Neural crest cell (in vitro differentiated cells): ENCODE results near the gene SLC39A11. TPM values are rescaled to one million over a fixed set of nuclear protein-coding genes. Genes with fewer than 3 reads are reported as not detected.

Experiments used
- DNase-seq: peaks from one replicate; pipeline ENCODE4 v3.0.0; 2021; ENCODE audit warnings: low read depth, mixed read lengths, low spot score
- H3K27ac Mint-ChIP-seq: one replicate; pipeline ENCODE4 v1.8.0; 2021; ENCODE audit warnings: mild to moderate bottlenecking, mixed read lengths; ENCODE audit not compliant: unreplicated experiment
- H3K27me3 Mint-ChIP-seq: 2 replicates; pipeline ENCODE4 v1.8.0; 2021; ENCODE audit warnings: low read depth, mild to moderate bottlenecking, mixed read lengths
- H3K36me3 Mint-ChIP-seq: 2 replicates; pipeline ENCODE4 v1.8.0; 2021; ENCODE audit warnings: low read depth, mild to moderate bottlenecking, mixed read lengths
- H3K4me1 Mint-ChIP-seq: 2 replicates; pipeline ENCODE4 v1.8.0; 2021; ENCODE audit warnings: mixed read lengths
- H3K4me3 Mint-ChIP-seq: one replicate; pipeline ENCODE4 v1.8.0; 2021; ENCODE audit warnings: mild to moderate bottlenecking, mixed read lengths
- H3K9me3 Mint-ChIP-seq: 2 replicates; pipeline ENCODE4 v1.8.0; 2021; ENCODE audit warnings: mixed read lengths
- CTCF ChIP-seq: fragments of 200-600 bp; sonication (generic); conservative IDR thresholded peaks from 2 replicates; pipeline ENCODE4 v1.5.0; 2021; ENCODE audit warnings: antibody characterized with exemption, mild to moderate bottlenecking
- total RNA-seq: library from RNA; stranded (reverse); gene quantifications from 2 replicates; pipeline ENCODE4 v1.2.1, GENCODE V29; 2021

Gene SLC39A11
- total RNA-seq, 1 donor from 2014 or later, result 11.3 TPM

DNA sequence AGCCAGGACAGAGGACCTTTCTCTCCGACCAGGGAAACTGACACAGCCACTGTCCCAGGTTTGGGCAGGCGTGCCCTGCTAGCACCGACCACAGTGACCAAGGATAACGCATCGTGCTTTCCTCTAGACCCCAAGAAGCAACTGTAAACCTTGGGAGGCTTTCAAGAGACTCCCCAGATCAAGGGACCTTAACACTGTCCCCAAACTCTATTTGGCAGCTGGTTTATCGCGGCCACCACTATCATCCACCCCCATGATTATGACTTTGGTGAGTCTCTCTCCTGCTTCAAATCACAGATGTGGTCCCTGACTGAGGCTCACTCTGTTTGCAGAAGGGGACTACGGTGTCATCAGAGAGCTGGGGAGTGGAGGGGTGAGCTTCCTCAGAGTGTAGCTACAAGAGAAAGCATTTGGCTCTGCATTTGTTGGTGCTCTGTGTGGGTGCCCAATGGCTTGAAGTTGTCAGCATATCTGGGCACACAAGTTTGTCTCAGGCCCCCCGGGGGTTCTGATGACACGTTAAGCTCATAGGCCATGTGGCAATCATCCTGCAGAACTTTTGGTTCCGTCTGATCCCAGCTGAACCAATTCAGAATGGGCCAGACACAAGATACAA, 408.0 kb downstream of the SLC39A11 start:
- Mint-ChIP-seq H3K27ac (no peak overlapping the region), H3K4me1 (peaks cover 7% of the 10 kb centered on the region), H3K9me3 (peaks cover 4% of the 10 kb centered on the region), H3K27me3 (no peaks in the 10 kb centered on the region), H3K36me3 (no peaks in the 10 kb centered on the region), H3K4me3 (no peak overlapping the region)
- no peak for DNase-seq
- TF ChIP-seq CTCF, result no peak

GRCh38 chr17:72683506-72684404, 408.7 kb downstream of the SLC39A11 start:
- Mint-ChIP-seq H3K27me3 (no peaks in the 10 kb centered on the region), H3K9me3 (peaks cover 4% of the 10 kb centered on the region), H3K27ac (no peak overlapping the region), H3K4me1 (peaks cover 7% of the 10 kb centered on the region), H3K4me3 (no peak overlapping the region), H3K36me3 (no peaks in the 10 kb centered on the region)
- TF ChIP-seq CTCF, result no peak
- DNase-seq, result no peak

DNA sequence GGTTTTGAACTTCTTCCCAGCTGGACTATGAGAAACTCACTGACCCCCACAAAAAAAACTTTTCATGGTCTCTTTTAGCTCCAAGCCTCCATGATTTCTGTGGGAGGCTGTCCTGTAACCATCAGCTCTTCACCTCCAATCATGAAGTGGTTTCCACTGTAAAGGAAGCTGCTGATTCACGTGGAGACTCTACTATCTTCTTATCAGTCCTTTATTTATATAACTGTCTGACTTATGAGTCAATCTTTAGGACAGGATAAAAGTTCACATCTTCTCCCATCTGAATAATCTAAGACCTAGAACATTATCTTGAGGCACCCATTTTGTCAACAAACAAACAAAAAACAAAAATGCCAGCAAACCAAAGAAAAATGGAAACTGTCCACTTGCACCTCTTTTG, 409.9 kb downstream of the SLC39A11 start:
- H3K36me3 Mint-ChIP-seq, result no peaks in the 10 kb centered on the region
- H3K27me3 Mint-ChIP-seq, result no peaks in the 10 kb centered on the region
- H3K9me3 Mint-ChIP-seq, result peaks cover 4% of the 10 kb centered on the region
- H3K4me1 Mint-ChIP-seq, result peaks cover 2% of the 10 kb centered on the region
- no peak overlapping the region for H3K4me3 Mint-ChIP-seq
- H3K27ac Mint-ChIP-seq, result no peak overlapping the region
- DNase-seq, result no peak
- no peak for TF ChIP-seq CTCF

GRCh38 chr17:72681844-72682243, 410.6 kb downstream of the SLC39A11 start:
- no peak overlapping the region for H3K4me3 Mint-ChIP-seq
- no peak for TF ChIP-seq CTCF
- no peaks in the 10 kb centered on the region for H3K36me3 Mint-ChIP-seq
- no peak for DNase-seq
- peaks cover 4% of the 10 kb centered on the region for H3K9me3 Mint-ChIP-seq
- no peak overlapping the region for H3K27ac Mint-ChIP-seq
- H3K27me3 Mint-ChIP-seq, result no peaks in the 10 kb centered on the region
- no peaks in the 10 kb centered on the region for H3K4me1 Mint-ChIP-seq

DNA sequence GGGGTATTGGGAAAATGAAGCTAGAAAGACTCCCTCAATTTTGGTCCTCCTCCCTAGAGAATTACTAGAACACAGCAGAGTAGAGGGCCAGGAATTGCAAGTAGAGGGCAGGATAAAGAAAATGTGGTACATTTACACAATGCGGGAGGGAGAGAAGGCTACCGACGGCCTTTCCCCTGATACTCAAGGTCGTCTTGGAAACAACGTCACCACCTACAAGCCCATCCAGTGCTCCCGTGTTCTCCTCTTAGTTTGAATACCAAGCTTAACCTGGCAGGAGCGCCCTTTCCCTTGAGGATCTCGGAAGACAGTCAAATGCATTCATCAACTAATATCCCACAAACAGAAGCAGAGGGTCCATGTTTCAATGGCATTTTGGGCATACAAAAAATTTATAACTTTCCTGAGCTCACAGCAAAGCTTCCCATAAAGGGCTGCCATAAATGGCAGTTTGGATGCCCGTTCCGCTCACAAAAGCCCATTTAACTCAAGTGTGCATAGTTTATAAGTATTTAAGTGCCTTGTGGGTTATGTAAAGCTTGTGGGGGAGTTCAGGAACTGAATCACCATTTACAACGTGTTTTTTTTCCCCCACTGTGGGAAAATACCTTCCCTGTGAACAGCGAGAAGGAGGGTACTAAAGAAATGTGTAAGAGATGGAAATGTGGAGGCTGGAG, 414.6 kb downstream of the SLC39A11 start:
- Mint-ChIP-seq H3K4me1 (no peaks in the 10 kb centered on the region), H3K4me3 (no peak overlapping the region), H3K27ac (no peak overlapping the region), H3K36me3 (no peaks in the 10 kb centered on the region), H3K27me3 (no peaks in the 10 kb centered on the region), H3K9me3 (peaks cover 4% of the 10 kb centered on the region)
- TF ChIP-seq CTCF, result no peak
- no peak for DNase-seq
